Gastroesophageal sphincter (tissue), 3 donors: ENCODE results near the gene RIT1.
"Not testable (repeated sequence)": the region's sequence is repeated elsewhere in the genome, so short reads cannot be mapped to it uniquely, and the experiment has no call there.

Experiments
- EP300 ChIP-seq: sonication (generic); formaldehyde crosslinking; IDR thresholded peaks from one replicate; pipeline ENCODE4 v1.6.1; 2017; ENCODE audit warnings: antibody characterized with exemption, mild to moderate bottlenecking
- POLR2A ChIP-seq, 2 donors: fragments of 450-650 bp; IDR thresholded peaks; one replicate each; pipeline ENCODE4 v1.6.1; 2017; ENCODE audit warnings: antibody characterized with exemption in 2 of 2, mild to moderate bottlenecking in 2 of 2, moderate library complexity in 1 of 2
- POLR2AphosphoS5 ChIP-seq: sonication (generic); formaldehyde crosslinking; IDR thresholded peaks from one replicate; pipeline ENCODE4 v1.6.1; 2017; ENCODE audit warnings: antibody characterized with exemption
- TF ChIP-seq, protein P1 (sequence below), 4 experiments: fragments of 200-600 bp in 2 of 4; fragments of 450-650 bp in 2 of 4; sonication (generic) in 1 of 4; IDR thresholded peaks; one replicate each; pipeline ENCODE4 v1.5.1; 2017 to 2019; ENCODE audit warnings: antibody characterized with exemption in 4 of 4, mild to moderate bottlenecking in 2 of 4, moderate library complexity in 2 of 4

- TF ChIP-seq, protein P1, sequence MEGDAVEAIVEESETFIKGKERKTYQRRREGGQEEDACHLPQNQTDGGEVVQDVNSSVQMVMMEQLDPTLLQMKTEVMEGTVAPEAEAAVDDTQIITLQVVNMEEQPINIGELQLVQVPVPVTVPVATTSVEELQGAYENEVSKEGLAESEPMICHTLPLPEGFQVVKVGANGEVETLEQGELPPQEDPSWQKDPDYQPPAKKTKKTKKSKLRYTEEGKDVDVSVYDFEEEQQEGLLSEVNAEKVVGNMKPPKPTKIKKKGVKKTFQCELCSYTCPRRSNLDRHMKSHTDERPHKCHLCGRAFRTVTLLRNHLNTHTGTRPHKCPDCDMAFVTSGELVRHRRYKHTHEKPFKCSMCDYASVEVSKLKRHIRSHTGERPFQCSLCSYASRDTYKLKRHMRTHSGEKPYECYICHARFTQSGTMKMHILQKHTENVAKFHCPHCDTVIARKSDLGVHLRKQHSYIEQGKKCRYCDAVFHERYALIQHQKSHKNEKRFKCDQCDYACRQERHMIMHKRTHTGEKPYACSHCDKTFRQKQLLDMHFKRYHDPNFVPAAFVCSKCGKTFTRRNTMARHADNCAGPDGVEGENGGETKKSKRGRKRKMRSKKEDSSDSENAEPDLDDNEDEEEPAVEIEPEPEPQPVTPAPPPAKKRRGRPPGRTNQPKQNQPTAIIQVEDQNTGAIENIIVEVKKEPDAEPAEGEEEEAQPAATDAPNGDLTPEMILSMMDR (IDR thresholded peaks at IDR 0.05) = not testable (repeated sequence)
- TF ChIP-seq POLR2AphosphoS5; POLR2A (IDR thresholded peaks at IDR 0.05); EP300: not testable (repeated sequence)
These were observed 14.7 kb downstream of the RIT1 start for GRCh38 chr1:155896476-155896875.
